GM18867 (cell line): ENCODE measurements around the gene PRADC1.
"Not testable (repeated sequence)": the region's sequence is repeated elsewhere in the genome, so short reads cannot be mapped to it uniquely, and the experiment has no call there.

ENCODE experiments used
- ATAC-seq: cut with Tn5 transposase; IDR thresholded peaks from one replicate; pipeline ENCODE4 v1.9.1; 2021; ENCODE audit warnings: mild to moderate bottlenecking, moderate library complexity; ENCODE audit not compliant: unreplicated experiment

PRADC1 gene

GRCh38 chr2:73233154-73233931 is at the start of gene PRADC1:
Gene PRADC1, minus strand, starts transcription at chr2:73233239. Its CDS starts 79 bp downstream, at chr2:73233160.
- ATAC-seq = peak; percentile 92

- ATAC-seq = no peak
Measured at GRCh38 chr2:73281244-73281643, 48.2 kb upstream of the PRADC1 start.

GRCh38 chr2:73279852-73280251 is 46.8 kb upstream of the PRADC1 start:
- no peak for ATAC-seq

- no peak for ATAC-seq
Measured at GRCh38 chr2:73272270-73272669, 39.2 kb upstream of the PRADC1 start.

- no peak for ATAC-seq
Measured at GRCh38 chr2:73269686-73270465, 36.8 kb upstream of the PRADC1 start.

GRCh38 chr2:73268830-73269685 is 36.0 kb upstream of the PRADC1 start:
- peak; percentile 76 for ATAC-seq

- ATAC-seq = no peak
Measured at GRCh38 chr2:73268366-73268829, 35.4 kb upstream of the PRADC1 start.

GRCh38 chr2:73267008-73267407 is 34.0 kb upstream of the PRADC1 start:
- no peak for ATAC-seq

GRCh38 chr2:73266061-73266901 is 33.2 kb upstream of the PRADC1 start:
- no peak for ATAC-seq

GRCh38 chr2:73265298-73266060 is 32.4 kb upstream of the PRADC1 start:
- ATAC-seq = no peak

GRCh38 chr2:73264783-73265182 is 31.7 kb upstream of the PRADC1 start:
- ATAC-seq = no peak

- ATAC-seq = no peak
Measured at GRCh38 chr2:73264332-73264606, 31.2 kb upstream of the PRADC1 start.

GRCh38 chr2:73263540-73264331 is 30.7 kb upstream of the PRADC1 start:
- ATAC-seq = no peak

GRCh38 chr2:73262691-73263429 is 29.8 kb upstream of the PRADC1 start:
- ATAC-seq = not testable (repeated sequence)

- ATAC-seq = no peak
Measured at GRCh38 chr2:73262108-73262651, 29.1 kb upstream of the PRADC1 start.

- no peak for ATAC-seq
Measured at GRCh38 chr2:73260338-73260984, 27.4 kb upstream of the PRADC1 start.

- ATAC-seq = no peak
Measured at GRCh38 chr2:73259704-73260337, 26.8 kb upstream of the PRADC1 start.
